ENCODE measurements around the gene CYSRT1.

CYSRT1 gene, protein sequence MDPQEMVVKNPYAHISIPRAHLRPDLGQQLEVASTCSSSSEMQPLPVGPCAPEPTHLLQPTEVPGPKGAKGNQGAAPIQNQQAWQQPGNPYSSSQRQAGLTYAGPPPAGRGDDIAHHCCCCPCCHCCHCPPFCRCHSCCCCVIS

DNA sequence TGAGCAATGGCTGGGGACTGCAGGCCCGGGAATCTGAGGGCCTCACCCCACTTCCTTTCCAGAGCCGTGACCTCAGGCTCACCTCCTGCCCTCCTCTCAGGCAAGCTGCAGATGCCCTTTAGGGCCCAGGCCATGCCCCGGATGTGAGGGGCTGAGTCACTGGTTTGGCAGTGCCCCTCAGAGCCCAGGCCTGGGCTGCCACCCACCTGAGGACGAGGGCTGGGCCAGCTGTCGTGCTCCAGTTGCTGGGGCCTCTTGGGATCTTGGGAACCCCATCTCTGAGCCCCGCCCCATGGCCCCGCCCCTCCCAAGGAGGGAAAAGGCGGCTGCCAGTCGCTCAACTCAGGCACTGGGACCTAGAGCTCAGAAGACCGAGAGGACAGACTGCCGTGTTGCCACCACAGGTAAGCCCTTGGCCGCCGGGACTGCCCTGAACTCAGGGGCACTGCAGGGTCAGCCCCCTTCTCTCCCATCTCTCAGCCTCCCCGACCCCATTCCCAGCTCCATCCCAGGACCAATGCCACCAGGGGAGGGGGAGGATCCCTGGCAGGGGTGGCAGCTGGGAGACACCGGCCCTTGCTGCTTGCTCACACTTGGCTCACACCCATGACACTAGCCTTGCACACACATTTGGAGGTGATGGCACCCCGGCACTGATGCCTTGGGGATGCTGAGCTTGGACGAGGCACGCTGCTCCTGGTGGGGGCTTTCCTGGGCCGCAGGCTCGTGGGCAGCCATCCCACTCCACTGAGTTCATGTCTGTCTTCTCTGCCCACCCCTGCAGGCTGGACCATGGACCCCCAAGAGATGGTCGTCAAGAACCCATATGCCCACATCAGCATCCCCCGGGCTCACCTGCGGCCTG is at the start of gene CYSRT1:
CYSRT1 (plus strand) TSS at position 345 of the 865 bp plus-strand sequence; CDS start at position 793, 448 bp downstream.
- in situ Hi-C loops (cut with HindIII; ENCODE audit: low pct_ligation_motif_present, low sequenced_read_pairs): no loop called here
- TF ChIP-seq, protein P1, sequence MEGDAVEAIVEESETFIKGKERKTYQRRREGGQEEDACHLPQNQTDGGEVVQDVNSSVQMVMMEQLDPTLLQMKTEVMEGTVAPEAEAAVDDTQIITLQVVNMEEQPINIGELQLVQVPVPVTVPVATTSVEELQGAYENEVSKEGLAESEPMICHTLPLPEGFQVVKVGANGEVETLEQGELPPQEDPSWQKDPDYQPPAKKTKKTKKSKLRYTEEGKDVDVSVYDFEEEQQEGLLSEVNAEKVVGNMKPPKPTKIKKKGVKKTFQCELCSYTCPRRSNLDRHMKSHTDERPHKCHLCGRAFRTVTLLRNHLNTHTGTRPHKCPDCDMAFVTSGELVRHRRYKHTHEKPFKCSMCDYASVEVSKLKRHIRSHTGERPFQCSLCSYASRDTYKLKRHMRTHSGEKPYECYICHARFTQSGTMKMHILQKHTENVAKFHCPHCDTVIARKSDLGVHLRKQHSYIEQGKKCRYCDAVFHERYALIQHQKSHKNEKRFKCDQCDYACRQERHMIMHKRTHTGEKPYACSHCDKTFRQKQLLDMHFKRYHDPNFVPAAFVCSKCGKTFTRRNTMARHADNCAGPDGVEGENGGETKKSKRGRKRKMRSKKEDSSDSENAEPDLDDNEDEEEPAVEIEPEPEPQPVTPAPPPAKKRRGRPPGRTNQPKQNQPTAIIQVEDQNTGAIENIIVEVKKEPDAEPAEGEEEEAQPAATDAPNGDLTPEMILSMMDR (IDR thresholded peaks at IDR 0.05; ENCODE audit: low read depth, low read length, missing control alignments): no peak
- no peak within 1 kb of the TSS for H3K27ac ChIP-seq

DNA sequence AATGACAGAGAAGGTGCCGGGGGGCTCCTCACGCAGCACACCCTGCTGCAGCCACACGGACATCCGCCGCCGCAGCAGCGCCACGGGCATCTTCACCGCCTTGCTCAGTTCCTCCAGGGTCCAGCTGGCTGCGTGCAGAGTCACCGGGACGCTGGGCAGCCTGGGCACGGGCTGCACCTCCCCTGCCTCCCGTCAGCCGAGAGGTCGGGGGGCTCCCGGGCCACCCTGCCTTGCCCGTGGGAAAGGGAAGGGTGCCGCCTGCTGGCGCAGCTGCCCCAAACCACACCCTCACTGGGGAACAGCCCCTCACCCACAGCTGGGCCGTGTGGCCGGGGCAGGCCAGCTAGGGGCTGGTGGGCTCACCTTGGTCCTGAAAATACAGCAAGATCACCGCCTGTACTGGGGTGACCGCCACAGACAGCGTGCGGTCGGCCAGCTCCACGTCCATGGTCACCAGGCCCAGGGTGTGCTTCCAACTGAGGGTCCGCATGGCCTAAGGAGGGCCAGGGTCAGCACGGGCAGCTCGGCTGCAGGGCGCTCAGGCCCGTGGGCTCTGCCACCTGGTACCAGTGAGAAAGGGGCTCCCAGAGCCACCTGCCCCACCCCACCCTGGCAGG is 49.5 kb upstream of the CYSRT1 start:
- no peak overlapping the region for H3K27ac ChIP-seq
- in situ Hi-C loops (cut with HindIII; ENCODE audit: low pct_ligation_motif_present, low sequenced_read_pairs): no loop called here
- DNase-seq: no peak
- no peak overlapping the region for H3K4me3 ChIP-seq (ENCODE audit: low read depth, low read length)
- H3K36me3 ChIP-seq (replicated peaks): peaks cover 24% of the 10 kb centered on the region
- H3K27me3 ChIP-seq (replicated peaks): peaks cover 16% of the 10 kb centered on the region
- TF ChIP-seq, protein P1 (IDR thresholded peaks at IDR 0.05; ENCODE audit: low read depth, low read length, missing control alignments): peak; percentile 38

More for the DNA sequence above, at the start of gene CYSRT1:
- DNase-seq: no peak
- Histone ChIP-seq H3K27me3 (replicated peaks) (no peaks in the 10 kb centered on the region), H3K4me3 (ENCODE audit: low read depth, low read length) (peak within 1 kb of the TSS; percentile 77), H3K36me3 (replicated peaks) (no peaks in the 10 kb centered on the region)

DNA sequence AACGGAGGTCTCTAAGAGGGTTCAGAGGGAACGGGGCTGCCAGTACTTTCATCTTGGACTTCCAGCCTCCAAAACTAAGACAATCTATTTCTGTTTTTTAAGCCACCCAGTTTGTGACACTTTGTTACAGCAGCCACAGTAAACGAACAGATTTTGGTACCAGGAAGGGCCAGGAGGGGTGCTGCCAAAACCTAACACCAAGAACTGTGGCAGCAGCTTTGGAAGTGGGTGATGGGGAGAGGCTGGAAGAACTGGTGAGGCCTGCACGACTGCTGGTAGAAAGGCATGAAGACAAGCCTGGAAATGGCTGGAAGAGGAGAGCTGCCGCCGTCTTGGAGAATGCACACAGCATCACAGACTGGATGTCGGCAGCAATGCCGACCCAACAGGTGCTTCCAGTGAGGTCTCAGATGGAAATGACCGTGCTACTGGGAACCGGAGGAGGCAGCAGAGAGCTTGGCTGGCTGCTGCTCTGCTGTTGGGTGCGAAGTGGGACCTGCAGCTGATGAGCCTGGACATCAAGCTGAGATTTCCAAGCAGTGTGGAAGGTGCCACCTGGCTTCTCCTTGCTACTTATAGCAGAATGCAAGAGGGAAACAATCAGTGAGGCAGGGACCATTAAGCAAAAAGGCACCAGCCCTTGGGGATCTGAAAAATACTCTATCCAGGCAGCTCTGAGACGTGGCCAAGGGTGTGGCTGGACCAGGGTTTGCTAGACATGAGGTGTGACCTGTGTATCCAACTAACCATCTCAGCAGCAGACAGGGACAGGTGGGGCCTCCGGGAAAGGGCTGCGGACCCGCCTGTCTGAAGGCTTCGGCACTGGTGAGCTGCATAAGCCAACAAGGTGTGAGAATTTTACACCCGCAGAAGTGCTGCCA is 48.4 kb upstream of the CYSRT1 start:
- TF ChIP-seq, protein P1 (IDR thresholded peaks at IDR 0.05; ENCODE audit: low read depth, low read length, missing control alignments): peak; percentile 80
- in situ Hi-C loops (cut with HindIII; ENCODE audit: low pct_ligation_motif_present, low sequenced_read_pairs): no loop called here
- Histone ChIP-seq H3K27me3 (replicated peaks) (peaks cover 5% of the 10 kb centered on the region), H3K36me3 (replicated peaks) (peaks cover 34% of the 10 kb centered on the region), H3K4me3 (ENCODE audit: low read depth, low read length) (no peak overlapping the region), H3K27ac (no peak overlapping the region)
- peak; percentile 29 for DNase-seq

DNA sequence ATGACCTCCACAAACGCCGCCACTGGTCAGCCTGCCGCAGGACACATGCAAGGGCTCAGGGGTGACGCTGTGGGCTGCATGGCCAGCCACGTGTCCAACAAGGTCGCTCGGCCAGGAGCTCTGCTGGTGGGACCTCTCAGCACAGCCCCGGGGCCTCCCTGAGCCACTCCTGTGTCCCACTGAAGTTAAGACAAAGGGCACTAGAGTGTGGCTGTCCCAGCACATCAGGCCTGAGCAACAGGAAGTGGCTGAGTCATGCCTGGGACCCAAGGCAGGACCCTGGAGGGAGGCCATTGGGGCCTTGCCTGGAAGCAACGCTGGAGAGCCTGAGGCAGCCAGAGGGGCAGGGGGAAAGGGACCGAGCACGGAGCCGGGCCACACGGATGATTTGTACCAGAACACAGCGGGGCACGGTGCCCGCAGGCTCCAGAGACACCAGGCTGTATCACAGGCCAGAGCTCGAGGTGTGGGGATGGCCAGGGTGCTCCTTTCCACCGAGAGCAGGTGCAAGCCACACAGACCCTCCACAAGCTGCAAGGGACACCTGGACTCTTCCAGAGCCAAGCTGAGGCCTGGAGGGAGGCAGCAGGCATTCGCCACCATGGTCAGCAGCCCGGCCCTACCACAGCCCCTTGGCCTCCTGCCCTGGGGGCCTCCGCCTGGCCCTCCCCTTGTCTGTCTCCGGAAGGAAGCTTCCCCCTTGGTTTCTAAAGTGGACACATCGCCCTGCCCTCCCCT is 46.6 kb upstream of the CYSRT1 start:
- DNase-seq: no peak
- H3K27me3 ChIP-seq (replicated peaks): peaks cover 5% of the 10 kb centered on the region
- H3K27ac ChIP-seq: no peak overlapping the region
- TF ChIP-seq, protein P1 (IDR thresholded peaks at IDR 0.05; ENCODE audit: low read depth, low read length, missing control alignments): no peak
- H3K36me3 ChIP-seq (replicated peaks): peaks cover 43% of the 10 kb centered on the region
- in situ Hi-C loops (cut with HindIII; ENCODE audit: low pct_ligation_motif_present, low sequenced_read_pairs): no loop called here
- H3K4me3 ChIP-seq (ENCODE audit: low read depth, low read length): no peak overlapping the region
